WTC11 (cell line): ENCODE measurements around the gene EIF4H.

Source experiments
- MYBL2 ChIP-seq: sonication (generic); formaldehyde crosslinking; IDR thresholded peaks from 2 replicates; pipeline ENCODE4 v1.8.1; 2023; ENCODE audit warnings: mild to moderate bottlenecking, moderate library complexity, missing genetic modification reagents
- SP1 ChIP-seq: sonication (generic); formaldehyde crosslinking; conservative IDR thresholded peaks from 2 replicates; pipeline ENCODE4 v1.8.1; 2022; ENCODE audit warnings: missing genetic modification reagents
- ZNF423 ChIP-seq: fragments of 250-450 bp; sonication (Bioruptor Pico); IDR thresholded peaks from 2 replicates; pipeline ENCODE4 v2.1.2; 2022; ENCODE audit warnings: mild to moderate bottlenecking, moderate library complexity
- TF ChIP-seq, protein P1 (sequence below): fragments of 200-600 bp; IDR thresholded peaks from 2 replicates; pipeline ENCODE4 v1.8.0; 2022; ENCODE audit warnings: antibody characterized with exemption
- TF ChIP-seq, protein P2 (sequence below): sonication (generic); formaldehyde crosslinking; IDR thresholded peaks from 2 replicates; pipeline ENCODE4 v1.8.0; 2022; ENCODE audit warnings: missing genetic modification reagents

DNA sequence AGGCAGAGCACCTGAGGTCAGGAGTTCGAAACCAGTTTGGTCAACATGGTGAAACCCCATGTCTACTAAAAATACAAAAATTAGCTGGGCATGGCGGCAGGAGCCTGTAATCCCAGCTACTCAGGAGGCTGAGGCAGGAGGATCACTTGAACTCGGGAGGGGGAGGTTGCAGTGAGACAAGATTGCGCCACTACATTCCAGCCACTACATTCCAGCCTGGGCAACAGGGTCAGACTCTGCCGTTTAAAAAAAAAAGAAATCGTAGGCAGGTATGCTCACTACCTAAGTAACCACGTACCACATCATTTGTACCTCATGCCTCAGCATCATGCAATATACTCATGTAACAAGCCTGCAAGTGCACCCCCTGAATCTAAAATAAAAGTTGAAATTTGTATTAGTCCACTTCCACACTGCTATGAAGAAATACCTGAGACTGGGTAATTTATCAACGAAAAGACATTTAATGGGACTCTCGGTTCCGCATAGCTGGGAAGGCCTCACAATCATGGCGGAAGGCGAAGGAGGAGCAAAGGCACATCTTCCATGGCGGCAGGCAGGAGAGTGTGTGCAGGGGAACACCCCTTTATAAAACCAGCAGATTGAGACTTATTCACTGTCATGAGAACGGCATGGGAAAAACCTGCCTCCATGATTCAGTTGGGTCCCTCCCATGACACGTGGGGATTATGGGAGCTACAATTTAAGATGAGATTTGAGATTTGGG, 8.1 kb upstream of the EIF4H start:
- TF ChIP-seq, protein P1, sequence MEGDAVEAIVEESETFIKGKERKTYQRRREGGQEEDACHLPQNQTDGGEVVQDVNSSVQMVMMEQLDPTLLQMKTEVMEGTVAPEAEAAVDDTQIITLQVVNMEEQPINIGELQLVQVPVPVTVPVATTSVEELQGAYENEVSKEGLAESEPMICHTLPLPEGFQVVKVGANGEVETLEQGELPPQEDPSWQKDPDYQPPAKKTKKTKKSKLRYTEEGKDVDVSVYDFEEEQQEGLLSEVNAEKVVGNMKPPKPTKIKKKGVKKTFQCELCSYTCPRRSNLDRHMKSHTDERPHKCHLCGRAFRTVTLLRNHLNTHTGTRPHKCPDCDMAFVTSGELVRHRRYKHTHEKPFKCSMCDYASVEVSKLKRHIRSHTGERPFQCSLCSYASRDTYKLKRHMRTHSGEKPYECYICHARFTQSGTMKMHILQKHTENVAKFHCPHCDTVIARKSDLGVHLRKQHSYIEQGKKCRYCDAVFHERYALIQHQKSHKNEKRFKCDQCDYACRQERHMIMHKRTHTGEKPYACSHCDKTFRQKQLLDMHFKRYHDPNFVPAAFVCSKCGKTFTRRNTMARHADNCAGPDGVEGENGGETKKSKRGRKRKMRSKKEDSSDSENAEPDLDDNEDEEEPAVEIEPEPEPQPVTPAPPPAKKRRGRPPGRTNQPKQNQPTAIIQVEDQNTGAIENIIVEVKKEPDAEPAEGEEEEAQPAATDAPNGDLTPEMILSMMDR, result no peak
- TF ChIP-seq ZNF423 (CRISPR knock-in tag), result no peak
- TF ChIP-seq, protein P2, sequence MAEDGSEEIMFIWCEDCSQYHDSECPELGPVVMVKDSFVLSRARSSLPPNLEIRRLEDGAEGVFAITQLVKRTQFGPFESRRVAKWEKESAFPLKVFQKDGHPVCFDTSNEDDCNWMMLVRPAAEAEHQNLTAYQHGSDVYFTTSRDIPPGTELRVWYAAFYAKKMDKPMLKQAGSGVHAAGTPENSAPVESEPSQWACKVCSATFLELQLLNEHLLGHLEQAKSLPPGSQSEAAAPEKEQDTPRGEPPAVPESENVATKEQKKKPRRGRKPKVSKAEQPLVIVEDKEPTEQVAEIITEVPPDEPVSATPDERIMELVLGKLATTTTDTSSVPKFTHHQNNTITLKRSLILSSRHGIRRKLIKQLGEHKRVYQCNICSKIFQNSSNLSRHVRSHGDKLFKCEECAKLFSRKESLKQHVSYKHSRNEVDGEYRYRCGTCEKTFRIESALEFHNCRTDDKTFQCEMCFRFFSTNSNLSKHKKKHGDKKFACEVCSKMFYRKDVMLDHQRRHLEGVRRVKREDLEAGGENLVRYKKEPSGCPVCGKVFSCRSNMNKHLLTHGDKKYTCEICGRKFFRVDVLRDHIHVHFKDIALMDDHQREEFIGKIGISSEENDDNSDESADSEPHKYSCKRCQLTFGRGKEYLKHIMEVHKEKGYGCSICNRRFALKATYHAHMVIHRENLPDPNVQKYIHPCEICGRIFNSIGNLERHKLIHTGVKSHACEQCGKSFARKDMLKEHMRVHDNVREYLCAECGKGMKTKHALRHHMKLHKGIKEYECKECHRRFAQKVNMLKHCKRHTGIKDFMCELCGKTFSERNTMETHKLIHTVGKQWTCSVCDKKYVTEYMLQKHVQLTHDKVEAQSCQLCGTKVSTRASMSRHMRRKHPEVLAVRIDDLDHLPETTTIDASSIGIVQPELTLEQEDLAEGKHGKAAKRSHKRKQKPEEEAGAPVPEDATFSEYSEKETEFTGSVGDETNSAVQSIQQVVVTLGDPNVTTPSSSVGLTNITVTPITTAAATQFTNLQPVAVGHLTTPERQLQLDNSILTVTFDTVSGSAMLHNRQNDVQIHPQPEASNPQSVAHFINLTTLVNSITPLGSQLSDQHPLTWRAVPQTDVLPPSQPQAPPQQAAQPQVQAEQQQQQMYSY (CRISPR knock-in tag), result no peak
- TF ChIP-seq MYBL2, result no peak
- TF ChIP-seq SP1 (CRISPR knock-in tag), result no peak
